Fibroblast of villous mesenchyme (primary cell): Measurements from ENCODE around the gene PPFIA2. TPM values are rescaled to one million over a fixed set of nuclear protein-coding genes. Genes with fewer than 3 reads are reported as not detected.

Source experiments
- DNase-seq: peaks from one replicate; pipeline ENCODE4 v3.0.0-alpha.2; 2010; ENCODE audit warnings: low read depth
- H3K4me3 ChIP-seq: 2 replicates; pipeline ENCODE4 v1.5.1; 2011; ENCODE audit warnings: low read depth, mild to moderate bottlenecking, low read length
- total RNA-seq: library from RNA; depleted of rRNA; stranded (reverse); fragments of >200 nt; gene quantifications from 2 replicates; pipeline ENCODE4 v1.2.3, GENCODE V29; 2012
- TF ChIP-seq, protein P1 (sequence below): IDR thresholded peaks from 2 replicates; pipeline ENCODE4 v1.5.1; 2012; ENCODE audit warnings: low read depth, mild to moderate bottlenecking, low read length; ENCODE audit not compliant: insufficient read depth

Gene PPFIA2
- total RNA-seq, 1 donor, result 4.7 TPM

- TF ChIP-seq, protein P1, sequence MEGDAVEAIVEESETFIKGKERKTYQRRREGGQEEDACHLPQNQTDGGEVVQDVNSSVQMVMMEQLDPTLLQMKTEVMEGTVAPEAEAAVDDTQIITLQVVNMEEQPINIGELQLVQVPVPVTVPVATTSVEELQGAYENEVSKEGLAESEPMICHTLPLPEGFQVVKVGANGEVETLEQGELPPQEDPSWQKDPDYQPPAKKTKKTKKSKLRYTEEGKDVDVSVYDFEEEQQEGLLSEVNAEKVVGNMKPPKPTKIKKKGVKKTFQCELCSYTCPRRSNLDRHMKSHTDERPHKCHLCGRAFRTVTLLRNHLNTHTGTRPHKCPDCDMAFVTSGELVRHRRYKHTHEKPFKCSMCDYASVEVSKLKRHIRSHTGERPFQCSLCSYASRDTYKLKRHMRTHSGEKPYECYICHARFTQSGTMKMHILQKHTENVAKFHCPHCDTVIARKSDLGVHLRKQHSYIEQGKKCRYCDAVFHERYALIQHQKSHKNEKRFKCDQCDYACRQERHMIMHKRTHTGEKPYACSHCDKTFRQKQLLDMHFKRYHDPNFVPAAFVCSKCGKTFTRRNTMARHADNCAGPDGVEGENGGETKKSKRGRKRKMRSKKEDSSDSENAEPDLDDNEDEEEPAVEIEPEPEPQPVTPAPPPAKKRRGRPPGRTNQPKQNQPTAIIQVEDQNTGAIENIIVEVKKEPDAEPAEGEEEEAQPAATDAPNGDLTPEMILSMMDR, result no peak
- no peak for DNase-seq
- no peak overlapping the region for H3K4me3 ChIP-seq
Observed at GRCh38 chr12:81259360-81259759, 499.8 kb downstream of the PPFIA2 start.

- H3K4me3 ChIP-seq, result no peak overlapping the region
- DNase-seq, result peak; percentile 54
- TF ChIP-seq, protein P1, result peak; percentile 57
Observed at GRCh38 chr12:81257947-81258551, 501.1 kb downstream of the PPFIA2 start.

DNA sequence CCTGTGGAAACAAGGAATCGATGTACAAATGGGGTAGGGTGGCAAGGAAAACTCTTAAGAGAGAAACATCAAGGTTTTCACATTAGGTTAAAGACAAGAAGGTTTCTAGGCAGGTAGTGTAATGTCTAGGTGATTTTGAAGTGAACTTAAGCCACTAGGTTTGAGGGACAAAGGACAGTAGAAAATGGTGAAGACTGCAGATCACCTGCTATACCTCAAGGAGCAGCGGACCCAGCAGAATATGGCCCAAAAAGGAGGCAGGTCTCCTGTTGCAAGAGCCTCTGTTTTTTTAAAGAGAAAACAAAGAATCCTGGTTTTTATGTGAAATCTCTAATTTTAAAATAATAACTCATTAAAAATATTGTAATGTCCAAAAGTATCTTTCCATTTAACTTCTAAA, 503.2 kb downstream of the PPFIA2 start:
- no peak overlapping the region for H3K4me3 ChIP-seq

GRCh38 chr12:81255456-81255855, 503.7 kb downstream of the PPFIA2 start:
- no peak overlapping the region for H3K4me3 ChIP-seq
- no peak for DNase-seq
- TF ChIP-seq, protein P1, result no peak

More for the DNA sequence above, 503.2 kb downstream of the PPFIA2 start:
- TF ChIP-seq, protein P1, result no peak
- DNase-seq, result no peak

DNA sequence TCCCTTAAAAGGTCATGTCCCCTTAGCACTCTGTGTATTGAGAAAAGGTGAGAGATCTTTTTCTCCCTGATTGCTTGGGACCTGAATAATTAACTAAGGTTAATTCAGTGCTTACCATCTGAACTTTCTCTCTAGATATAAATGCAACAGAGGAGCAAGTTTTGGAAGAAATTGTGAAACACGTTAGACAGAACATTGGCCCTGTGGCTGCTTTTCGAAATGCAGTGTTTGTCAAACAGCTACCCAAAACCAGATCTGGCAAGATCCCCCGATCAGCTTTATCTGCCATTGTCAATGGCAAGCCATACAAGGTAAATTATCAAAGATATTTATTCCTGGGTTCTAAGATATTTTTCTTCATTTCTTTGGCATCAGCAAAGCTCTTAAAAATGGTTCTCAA, 505.8 kb downstream of the PPFIA2 start:
- no peak overlapping the region for H3K4me3 ChIP-seq
- TF ChIP-seq, protein P1, result no peak
- no peak for DNase-seq

GRCh38 chr12:81252228-81252627, 506.9 kb downstream of the PPFIA2 start:
- DNase-seq, result no peak
- TF ChIP-seq, protein P1, result no peak

GRCh38 chr12:81249976-81250375, 509.2 kb downstream of the PPFIA2 start:
- H3K4me3 ChIP-seq, result no peak overlapping the region
- DNase-seq, result no peak
- TF ChIP-seq, protein P1, result no peak

More at GRCh38 chr12:81252228-81252627, 506.9 kb downstream of the PPFIA2 start:
- H3K4me3 ChIP-seq, result no peak overlapping the region
